ENCODE results near the gene SPESP1.

The SPESP1 gene

GRCh38 chr15:68992696-68993095, 62.4 kb downstream of the SPESP1 start:
- no peak for DNase-seq (ENCODE audit: low spot score)

GRCh38 chr15:68993276-68993675, 63.0 kb downstream of the SPESP1 start:
- DNase-seq (ENCODE audit: low spot score) = no peak

- DNase-seq (ENCODE audit: low spot score) = no peak
Measured at GRCh38 chr15:68994149-68994548, 63.8 kb downstream of the SPESP1 start.

- no peak for DNase-seq (ENCODE audit: low spot score)
Measured at GRCh38 chr15:68994981-68995761, 64.8 kb downstream of the SPESP1 start.
